ENCODE measurements around the gene NT5C1A.
A peak's percentile ranks its signal among the peaks of the same experiment; 100 is the strongest.

The NT5C1A gene

DNA sequence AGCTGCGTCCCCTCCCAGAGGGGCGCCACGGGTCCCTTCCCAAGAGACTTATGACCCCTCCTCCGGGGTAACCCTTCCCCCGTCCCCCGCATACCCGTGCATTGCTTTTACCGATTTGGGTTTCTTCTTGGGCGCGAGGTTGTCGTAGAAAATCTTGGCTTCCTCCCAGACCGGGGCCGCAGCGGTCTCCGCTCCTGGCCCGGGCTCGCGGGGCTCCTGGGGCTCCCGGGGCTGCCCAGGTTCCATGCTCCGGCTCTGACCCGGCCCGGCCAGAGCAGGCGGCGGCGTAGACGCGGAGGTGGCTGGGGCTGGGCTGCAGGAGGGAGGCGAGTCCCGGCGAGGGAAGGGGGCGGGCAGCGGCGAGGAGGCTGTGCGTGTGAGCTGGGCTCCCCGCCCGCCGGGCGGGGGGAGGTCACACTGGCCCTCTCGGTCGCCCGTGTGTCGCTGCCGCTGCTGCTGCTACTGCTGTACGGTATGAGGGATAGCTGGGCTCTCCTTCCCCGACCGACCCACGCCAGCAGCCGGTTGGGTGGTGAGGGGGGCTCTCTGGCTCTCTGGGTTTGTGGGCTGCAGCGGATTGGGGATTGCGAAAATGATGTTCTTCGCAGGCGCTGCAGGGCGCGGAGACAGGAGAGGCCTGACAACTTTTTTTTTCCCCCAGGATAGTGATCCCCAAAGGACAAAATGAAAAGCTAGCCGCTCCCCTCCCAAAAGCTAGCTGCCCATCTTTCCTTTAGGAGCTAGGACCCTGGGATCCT is at the start of gene NT5C1A:
TSS of gene NT5C1A (minus strand) at position 315 of the 758 bp plus-strand sequence. CDS start at position 246, 69 bp downstream.
- peak; percentile 40 for DNase-seq (ENCODE audit: low spot score)

DNA sequence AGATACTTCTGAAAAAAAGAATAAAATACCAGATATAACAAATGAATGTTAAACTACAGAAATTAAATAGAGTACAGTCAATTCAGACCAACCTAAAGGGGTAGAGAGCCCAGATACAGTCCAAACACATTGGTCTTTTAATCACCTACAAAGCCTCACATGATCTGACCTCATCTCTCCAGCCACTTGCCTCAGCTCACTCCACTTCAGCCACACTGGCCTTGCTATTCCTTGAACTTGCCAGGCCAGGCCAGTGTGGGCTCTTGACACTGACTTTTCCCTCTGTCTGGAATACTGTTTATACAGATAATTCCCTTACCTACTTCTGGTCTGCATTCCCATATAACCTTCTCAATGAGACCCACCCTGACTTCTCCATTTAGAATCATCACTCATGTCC is 49.8 kb upstream of the NT5C1A start:
- DNase-seq (ENCODE audit: low spot score) = no peak

GRCh38 chr1:39720094-39720999 is 48.4 kb upstream of the NT5C1A start:
- DNase-seq (ENCODE audit: low spot score) = peak; percentile 45

DNA sequence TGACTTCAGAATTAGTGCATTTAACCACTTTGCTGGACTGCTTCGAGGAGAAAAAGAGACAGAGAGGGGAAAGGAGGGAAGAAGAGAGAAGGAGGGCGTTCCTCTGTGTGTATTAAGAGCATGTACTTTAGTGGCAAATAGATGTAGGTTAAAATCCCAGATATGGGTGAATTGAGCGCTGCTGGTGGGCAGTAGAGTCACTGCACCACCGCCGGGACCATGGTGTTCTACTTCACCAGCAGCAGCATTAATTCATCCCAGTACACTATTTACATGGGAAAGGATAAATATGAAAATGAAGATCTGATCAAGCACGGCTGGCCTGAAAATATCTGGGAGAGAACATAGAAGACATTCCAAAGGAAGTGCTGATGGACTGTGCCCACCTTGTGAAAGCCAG is 45.9 kb upstream of the NT5C1A start:
- DNase-seq (ENCODE audit: low spot score) = no peak

GRCh38 chr1:39713557-39713956 is 41.6 kb upstream of the NT5C1A start:
- no peak for DNase-seq (ENCODE audit: low spot score)

- DNase-seq (ENCODE audit: low spot score) = no peak
Observed at GRCh38 chr1:39711966-39712340, 40.0 kb upstream of the NT5C1A start.

GRCh38 chr1:39711104-39711965 is 39.4 kb upstream of the NT5C1A start:
- DNase-seq (ENCODE audit: low spot score) = no peak

- DNase-seq (ENCODE audit: low spot score) = no peak
Observed at GRCh38 chr1:39707506-39707905, 35.6 kb upstream of the NT5C1A start.

DNA sequence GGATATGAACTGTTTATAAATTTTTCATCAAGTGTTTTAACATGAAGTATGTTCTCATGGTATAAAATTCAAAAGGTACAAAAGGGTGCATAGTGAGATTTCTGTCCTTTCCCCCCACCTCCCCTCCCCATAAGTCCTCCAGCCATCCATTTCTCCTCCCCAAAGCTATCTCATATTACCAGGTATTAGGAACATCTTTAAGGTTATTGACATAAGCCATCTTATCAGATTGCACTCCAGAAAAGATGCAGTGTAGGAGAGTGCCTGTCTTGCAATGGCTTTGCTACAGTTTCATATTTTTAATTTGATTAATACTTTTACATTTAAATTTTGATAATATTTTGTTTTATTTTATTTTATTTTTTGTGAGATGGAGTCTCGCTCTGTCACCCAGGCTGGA is 32.9 kb upstream of the NT5C1A start:
- no peak for DNase-seq (ENCODE audit: low spot score)

GRCh38 chr1:39701049-39701439 is 29.1 kb upstream of the NT5C1A start:
- no peak for DNase-seq (ENCODE audit: low spot score)

- DNase-seq (ENCODE audit: low spot score) = no peak
Observed at GRCh38 chr1:39700348-39700747, 28.4 kb upstream of the NT5C1A start.

GRCh38 chr1:39699419-39699818 is 27.5 kb upstream of the NT5C1A start:
- no peak for DNase-seq (ENCODE audit: low spot score)

- DNase-seq (ENCODE audit: low spot score) = no peak
Observed at GRCh38 chr1:39698568-39698967, 26.7 kb upstream of the NT5C1A start.

GRCh38 chr1:39696448-39696847 is 24.5 kb upstream of the NT5C1A start:
- no peak for DNase-seq (ENCODE audit: low spot score)

DNA sequence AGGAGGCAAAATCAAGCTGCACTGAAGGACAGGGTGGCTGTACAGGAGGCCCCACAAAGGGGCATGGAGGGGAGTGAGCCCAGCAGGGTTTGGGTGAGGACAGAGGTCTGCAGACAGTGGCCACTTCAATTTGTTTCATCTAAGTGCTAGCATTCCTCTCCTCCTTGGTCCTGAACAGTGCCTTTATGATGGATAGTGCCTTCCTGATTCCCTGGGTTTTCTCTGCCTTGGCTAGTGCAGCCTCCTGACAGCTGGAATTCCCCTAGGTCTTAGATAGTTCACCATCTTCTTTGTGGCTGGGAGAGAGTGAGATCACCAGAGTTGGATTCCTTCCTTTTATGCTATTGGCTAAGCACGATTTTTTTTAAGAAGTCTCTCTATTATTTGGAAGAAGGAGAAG is 23.1 kb upstream of the NT5C1A start:
- no peak for DNase-seq (ENCODE audit: low spot score)

- no peak for DNase-seq (ENCODE audit: low spot score)
Observed at GRCh38 chr1:39694026-39694425, 22.1 kb upstream of the NT5C1A start.

DNA sequence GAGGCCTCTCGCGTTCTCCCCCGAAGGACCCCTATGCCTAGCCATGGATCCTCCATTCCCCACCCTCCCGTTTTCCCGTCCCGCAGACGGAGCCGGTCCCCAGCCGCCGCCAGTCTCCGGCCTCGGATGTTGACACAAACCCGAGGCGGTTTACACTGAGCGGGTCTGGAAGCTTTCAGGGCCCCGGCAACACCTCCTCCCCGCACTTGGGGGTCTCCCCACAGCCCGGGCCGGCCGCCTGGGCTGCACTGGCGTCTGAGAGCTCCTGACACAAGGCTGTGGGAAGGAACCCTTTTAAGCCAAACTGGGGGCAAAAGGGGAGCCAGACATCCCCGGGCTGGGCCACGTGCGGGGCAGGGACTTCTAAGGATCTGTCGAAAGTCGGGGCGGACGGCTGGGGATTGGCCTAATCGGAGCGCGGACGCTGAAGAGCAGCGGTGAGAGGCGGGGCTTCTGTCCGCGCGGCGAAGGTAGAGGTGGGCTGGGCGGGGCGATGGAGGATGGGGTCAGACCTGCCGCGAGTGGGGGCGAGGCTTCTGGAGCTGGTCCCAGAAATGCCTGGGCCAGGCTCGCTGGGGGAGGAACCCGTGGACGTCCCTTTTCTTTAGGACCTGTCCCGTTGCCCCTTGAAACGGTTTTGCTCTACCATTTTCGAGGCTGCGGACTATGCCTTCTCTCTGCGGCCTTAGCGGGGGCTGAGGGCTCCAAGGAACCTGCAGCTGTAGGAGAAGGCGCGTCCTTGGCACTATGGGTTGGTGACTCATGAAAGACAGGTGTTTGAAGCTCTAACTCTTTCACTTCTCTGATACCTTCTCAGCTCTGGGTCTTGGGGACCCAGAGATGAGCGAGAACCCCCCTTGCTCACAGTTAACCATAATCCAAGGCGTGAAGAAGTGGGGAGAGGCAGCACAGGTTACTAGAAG is 20.5 kb upstream of the NT5C1A start:
- no peak for DNase-seq (ENCODE audit: low spot score)

GRCh38 chr1:39691383-39692151 is 19.7 kb upstream of the NT5C1A start, which contains the start of gene HPCAL4:
Gene HPCAL4, minus strand, starts transcription at chr1:39691433. Its CDS starts 6,830 bp downstream, at chr1:39684603.
- DNase-seq (ENCODE audit: low spot score) = peak; percentile 82

GRCh38 chr1:39690794-39691382 is 19.0 kb upstream of the NT5C1A start:
- DNase-seq (ENCODE audit: low spot score) = no peak

DNA sequence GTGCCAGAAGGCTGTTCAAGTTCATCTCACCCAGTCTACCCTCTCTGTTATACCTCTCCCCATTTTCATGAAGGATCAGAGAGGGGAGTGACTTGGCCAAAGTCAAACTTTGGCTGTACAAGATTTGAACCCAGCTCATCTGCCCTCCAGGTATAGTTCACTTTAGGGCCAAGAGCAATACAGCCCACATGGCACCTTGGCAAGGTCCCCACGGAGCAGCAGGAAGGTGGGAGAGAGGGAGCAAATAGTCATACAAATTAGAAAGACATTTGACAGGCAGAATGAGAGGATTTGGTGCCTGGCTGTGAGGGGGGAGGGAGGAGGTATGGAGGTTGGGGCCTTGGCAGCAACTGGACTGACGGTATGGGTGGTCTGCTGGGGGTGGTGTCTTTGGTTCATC is 18.3 kb upstream of the NT5C1A start:
- DNase-seq (ENCODE audit: low spot score) = no peak
